Tibial nerve (tissue), 4 donors: ENCODE data around the gene SORCS2. TPM values are rescaled to one million over a fixed set of nuclear protein-coding genes. Genes with fewer than 3 reads are reported as not detected.

Source experiments
- DNase-seq, 2 donors: peaks; one replicate each; pipeline ENCODE4 v3.0.0-alpha.2; 2019; ENCODE audit warnings: low spot score in 2 of 2
- H3K27ac ChIP-seq, 4 donors: fragments of 200-600 bp; sonication (generic) in 3 of 4; one replicate each; pipeline ENCODE4 v1.5.1; 2017 to 2019; ENCODE audit warnings: mild to moderate bottlenecking in 1 of 4
- H3K27me3 ChIP-seq, 2 donors: fragments of 200-600 bp; sonication (generic) in 1 of 2; one replicate each; pipeline versions ENCODE4 v1.5.1 to v1.6.0; 2017 to 2019
- H3K36me3 ChIP-seq, 3 donors: fragments of 200-600 bp; sonication (generic); one replicate each; pipeline ENCODE4 v1.5.1; 2018 to 2019
- H3K4me1 ChIP-seq, 4 donors: fragments of 200-600 bp; sonication (generic) in 3 of 4; one replicate each; pipeline ENCODE4 v1.5.1; 2017 to 2019
- H3K4me3 ChIP-seq, 4 donors: fragments of 200-600 bp; sonication (generic) in 3 of 4; one replicate each; pipeline ENCODE4 v1.5.1; 2017 to 2019; ENCODE audit warnings: mild to moderate bottlenecking in 1 of 4, moderate library complexity in 1 of 4
- H3K9me3 ChIP-seq, 4 donors: fragments of 200-600 bp; sonication (generic) in 3 of 4; one replicate each; pipeline ENCODE4 v1.5.1; 2017 to 2019
- EP300 ChIP-seq, 2 donors: sonication (generic); formaldehyde crosslinking; IDR thresholded peaks; one replicate each; pipeline ENCODE4 v1.6.1; 2017; ENCODE audit warnings: antibody characterized with exemption in 2 of 2, mild to moderate bottlenecking in 1 of 2
- POLR2A ChIP-seq, 2 donors: fragments of 450-650 bp; IDR thresholded peaks; one replicate each; pipeline ENCODE4 v1.6.1; 2017; ENCODE audit warnings: antibody characterized with exemption in 2 of 2, mild to moderate bottlenecking in 2 of 2, moderate library complexity in 2 of 2
- WGBS, 2 donors: methylation state at CpG; one replicate each; pipeline ENCODE4 v1.1.5; 2018; 5-methylcytosine and 5-hydroxymethylcytosine counted together
- total RNA-seq, 4 donors: library from RNA; depleted of rRNA; stranded (reverse); fragments of >200 nt; gene quantifications; one replicate each; pipeline ENCODE4 v1.1.0, GENCODE V29; 2016
- TF ChIP-seq, protein P1 (sequence below), 5 experiments: fragments of 200-600 bp in 3 of 5; fragments of 450-650 bp in 2 of 5; sonication (generic) in 3 of 5; IDR thresholded peaks; one replicate each; pipeline ENCODE4 v1.5.1; 2016 to 2019; ENCODE audit warnings: antibody characterized with exemption in 5 of 5, mild to moderate bottlenecking in 3 of 5, moderate library complexity in 2 of 5

Gene SORCS2
- total RNA-seq, 4 donors from 2014 or later, result 15.6 to 48.9 (median 38.3) TPM

DNA sequence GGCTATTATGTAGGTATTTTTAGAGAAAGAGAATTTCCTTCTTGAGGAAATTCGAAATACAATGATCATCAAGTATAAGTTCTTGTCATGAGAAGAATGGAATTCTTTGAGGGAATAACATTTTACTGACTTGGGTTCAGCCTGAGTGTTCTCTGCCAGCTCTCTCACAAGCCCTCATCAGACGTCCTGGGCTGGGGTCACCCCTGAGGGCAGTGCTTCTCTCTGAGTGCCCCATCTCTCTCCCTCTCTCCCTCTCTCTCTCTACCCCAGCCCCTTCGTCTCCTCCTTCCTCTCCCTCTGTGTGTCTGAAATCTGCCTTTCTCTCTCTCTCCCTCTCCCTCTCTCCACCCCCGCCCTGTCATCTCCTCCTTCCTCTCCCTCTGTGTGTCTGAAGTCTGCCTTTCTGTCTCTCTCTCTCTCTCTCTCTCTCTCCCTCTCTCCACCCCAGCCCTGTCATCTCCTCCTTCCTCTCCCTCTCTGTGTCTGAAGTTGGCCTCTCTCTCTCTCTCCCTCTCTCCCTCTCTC is 484.1 kb downstream of the SORCS2 start:
- H3K4me3 ChIP-seq, result no peak overlapping the region
- peaks cover 0 to 4% (median 0%) of the 10 kb centered on the region in 4 donors for H3K9me3 ChIP-seq
- peak overlapping the region in 2 of 4 donors; percentile 43 to 46 for H3K27ac ChIP-seq
- no peaks in the 10 kb centered on the region for H3K27me3 ChIP-seq
- WGBS, 2 donors, result 11 to 23% methylated on average over 4 of the region's 4 CpGs
- TF ChIP-seq, protein P1, sequence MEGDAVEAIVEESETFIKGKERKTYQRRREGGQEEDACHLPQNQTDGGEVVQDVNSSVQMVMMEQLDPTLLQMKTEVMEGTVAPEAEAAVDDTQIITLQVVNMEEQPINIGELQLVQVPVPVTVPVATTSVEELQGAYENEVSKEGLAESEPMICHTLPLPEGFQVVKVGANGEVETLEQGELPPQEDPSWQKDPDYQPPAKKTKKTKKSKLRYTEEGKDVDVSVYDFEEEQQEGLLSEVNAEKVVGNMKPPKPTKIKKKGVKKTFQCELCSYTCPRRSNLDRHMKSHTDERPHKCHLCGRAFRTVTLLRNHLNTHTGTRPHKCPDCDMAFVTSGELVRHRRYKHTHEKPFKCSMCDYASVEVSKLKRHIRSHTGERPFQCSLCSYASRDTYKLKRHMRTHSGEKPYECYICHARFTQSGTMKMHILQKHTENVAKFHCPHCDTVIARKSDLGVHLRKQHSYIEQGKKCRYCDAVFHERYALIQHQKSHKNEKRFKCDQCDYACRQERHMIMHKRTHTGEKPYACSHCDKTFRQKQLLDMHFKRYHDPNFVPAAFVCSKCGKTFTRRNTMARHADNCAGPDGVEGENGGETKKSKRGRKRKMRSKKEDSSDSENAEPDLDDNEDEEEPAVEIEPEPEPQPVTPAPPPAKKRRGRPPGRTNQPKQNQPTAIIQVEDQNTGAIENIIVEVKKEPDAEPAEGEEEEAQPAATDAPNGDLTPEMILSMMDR (IDR thresholded peaks at IDR 0.05), result peak in 1 of 5 experiments; percentile 26
- TF ChIP-seq POLR2A (IDR thresholded peaks at IDR 0.05) (no peak), EP300 (IDR thresholded peaks at IDR 0.05) (no peak)
- no peak for DNase-seq
- H3K36me3 ChIP-seq, result peaks cover 0 to under 1% (median 0%) of the 10 kb centered on the region in 3 donors
- peaks cover 0 to 27% (median 0%) of the 10 kb centered on the region in 4 donors for H3K4me1 ChIP-seq

DNA sequence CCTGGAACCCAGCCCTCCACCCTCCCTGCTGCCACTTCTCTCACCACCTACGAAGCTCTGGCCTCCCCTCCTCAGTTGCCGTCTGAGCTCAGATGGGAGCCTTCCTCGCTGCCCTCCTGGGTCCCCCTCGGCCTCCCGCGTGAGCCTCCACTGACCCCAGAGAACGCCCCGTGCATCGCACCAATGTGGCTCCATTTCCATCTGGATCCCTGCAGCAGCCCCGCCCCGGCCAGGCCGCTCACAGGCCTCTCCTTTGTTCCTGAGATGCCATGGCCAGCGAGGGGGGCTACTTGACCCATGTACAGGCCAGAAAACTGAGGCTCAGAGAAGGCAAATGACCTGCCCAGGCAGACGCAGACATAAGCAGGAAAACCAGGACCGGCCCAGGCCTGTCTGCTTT is 484.7 kb downstream of the SORCS2 start:
- Histone ChIP-seq H3K4me3 (no peak overlapping the region), H3K9me3 (peaks cover 0 to 10% (median 0%) of the 10 kb centered on the region in 4 donors), H3K27me3 (no peaks in the 10 kb centered on the region), H3K27ac (peak overlapping the region in 1 of 4 donors; percentile 67), H3K36me3 (peaks cover 0 to 7% (median 0%) of the 10 kb centered on the region in 3 donors), H3K4me1 (peaks cover 0 to 27% (median 0%) of the 10 kb centered on the region in 4 donors)
- WGBS, 2 donors, result 45 to 62% methylated on average over 15 of the region's 15 CpGs
- TF ChIP-seq EP300 (IDR thresholded peaks at IDR 0.05) (no peak), POLR2A (IDR thresholded peaks at IDR 0.05) (no peak)
- TF ChIP-seq, protein P1 (IDR thresholded peaks at IDR 0.05), result no peak
- DNase-seq, result no peak

DNA sequence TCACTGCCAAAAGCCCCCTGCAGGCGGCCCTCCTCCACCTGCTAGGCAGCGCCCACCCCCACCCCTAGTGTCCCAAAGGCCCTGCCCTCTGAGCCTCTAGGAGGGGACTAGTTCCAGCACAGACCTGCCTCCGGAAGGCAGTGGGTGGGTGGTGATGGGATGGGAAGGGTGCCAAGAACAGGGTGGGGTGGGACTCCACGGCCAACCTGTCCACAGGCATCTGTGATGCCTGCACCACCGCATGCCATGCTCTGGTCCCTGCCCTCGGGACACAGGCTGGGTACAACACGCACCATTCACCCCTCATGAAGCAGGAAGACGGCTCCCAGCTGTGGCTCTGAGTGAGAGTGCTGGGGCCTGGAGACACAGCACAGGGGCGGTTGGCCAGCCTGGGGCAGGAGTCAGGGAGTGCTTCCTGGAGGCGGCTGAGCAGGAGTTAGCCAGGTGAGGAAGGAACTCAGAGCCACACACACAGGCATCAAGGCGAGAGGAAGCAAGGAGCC is 485.5 kb downstream of the SORCS2 start:
- no peak overlapping the region for H3K4me3 ChIP-seq
- TF ChIP-seq EP300 (IDR thresholded peaks at IDR 0.05) (no peak), POLR2A (IDR thresholded peaks at IDR 0.05) (no peak)
- TF ChIP-seq, protein P1 (IDR thresholded peaks at IDR 0.05), result no peak
- H3K36me3 ChIP-seq, result peaks cover 0 to 15% (median 0%) of the 10 kb centered on the region in 3 donors
- no peaks in the 10 kb centered on the region for H3K27me3 ChIP-seq
- peaks cover 0 to 18% (median 0%) of the 10 kb centered on the region in 4 donors for H3K9me3 ChIP-seq
- peaks cover 0 to 27% (median 0%) of the 10 kb centered on the region in 4 donors for H3K4me1 ChIP-seq
- no peak for DNase-seq
- H3K27ac ChIP-seq, result peak overlapping the region in 1 of 4 donors; percentile 19
- 65 to 72% methylated on average over 7 to 11 of the region's 11 CpGs for WGBS, 2 donors

DNA sequence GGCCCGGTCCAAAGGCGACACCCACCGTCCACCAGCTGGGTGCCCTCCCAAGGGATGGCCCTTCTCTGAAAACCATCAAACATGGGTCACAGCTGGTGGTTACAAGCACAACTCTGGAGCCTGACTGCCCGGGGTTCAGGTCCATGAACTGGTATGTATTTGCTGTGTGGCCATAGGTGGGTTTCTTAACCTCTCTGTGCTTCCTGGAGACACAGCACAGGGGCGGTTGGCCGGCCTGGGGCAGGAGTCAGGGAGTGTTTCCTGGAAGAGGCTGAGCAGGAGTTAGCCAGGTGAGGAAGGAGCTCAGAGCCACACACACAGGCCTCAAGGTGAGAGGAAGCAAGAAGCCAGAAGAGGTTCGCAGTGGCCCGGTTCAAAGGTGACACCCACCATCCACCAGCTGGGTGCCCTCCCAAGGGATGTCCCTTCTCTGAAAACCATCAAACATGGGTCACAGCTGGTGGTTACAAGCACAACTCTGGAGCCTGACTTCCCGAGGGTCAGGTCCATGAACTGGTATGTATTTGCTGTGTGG is 486.0 kb downstream of the SORCS2 start:
- DNase-seq, result no peak
- H3K4me1 ChIP-seq, result peaks cover 0 to 27% (median 0%) of the 10 kb centered on the region in 4 donors
- TF ChIP-seq EP300 (IDR thresholded peaks at IDR 0.05), result no peak
- TF ChIP-seq, protein P1 (IDR thresholded peaks at IDR 0.05), result no peak
- TF ChIP-seq POLR2A (IDR thresholded peaks at IDR 0.05), result no peak
- H3K36me3 ChIP-seq, result peaks cover 0 to 20% (median 0%) of the 10 kb centered on the region in 3 donors
- WGBS, 2 donors, result 85 to 92% methylated on average over 6 to 9 of the region's 9 CpGs
- no peaks in the 10 kb centered on the region for H3K27me3 ChIP-seq
- H3K9me3 ChIP-seq, result peaks cover 0 to 23% (median 0%) of the 10 kb centered on the region in 4 donors
- H3K27ac ChIP-seq, result no peak overlapping the region
- H3K4me3 ChIP-seq, result no peak overlapping the region

DNA sequence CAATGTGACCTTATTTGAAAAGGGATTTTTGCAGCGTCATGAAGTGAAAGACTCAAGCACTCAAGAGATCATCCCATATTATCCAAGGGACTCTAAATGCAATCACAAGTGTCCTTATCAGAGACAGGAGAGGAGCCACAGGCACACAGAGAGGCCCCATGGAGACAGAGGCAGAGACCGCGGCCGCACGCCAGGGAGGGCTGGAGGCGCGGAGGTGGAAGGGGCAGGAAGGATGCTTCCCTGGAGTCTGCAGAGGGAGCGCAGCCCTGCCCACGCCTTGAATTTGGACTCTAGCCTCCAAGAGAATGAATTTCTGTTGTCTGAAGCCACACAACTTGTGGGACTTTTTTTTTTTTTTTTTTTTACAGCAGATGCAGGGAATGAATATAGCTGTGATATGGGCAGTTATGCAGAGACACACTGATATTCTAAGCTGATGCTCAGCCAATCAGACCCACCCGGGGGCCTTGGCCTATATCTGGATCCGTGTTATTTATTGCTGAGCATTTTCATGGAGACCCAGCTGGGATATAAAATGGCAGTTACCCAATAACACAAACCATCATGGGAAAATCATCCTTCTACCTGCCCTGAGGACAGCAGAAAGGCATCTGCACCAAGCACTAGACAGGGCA is 487.2 kb downstream of the SORCS2 start:
- Histone ChIP-seq H3K4me1 (peaks cover 0 to 27% (median 0%) of the 10 kb centered on the region in 4 donors), H3K27ac (no peak overlapping the region), H3K4me3 (no peak overlapping the region), H3K36me3 (peaks cover 0 to 32% (median 0%) of the 10 kb centered on the region in 3 donors), H3K9me3 (peaks cover 0 to 31% (median 0%) of the 10 kb centered on the region in 4 donors), H3K27me3 (no peaks in the 10 kb centered on the region)
- 43 to 61% methylated on average over 11 of the region's 11 CpGs for WGBS, 2 donors
- no peak for DNase-seq
- TF ChIP-seq POLR2A (IDR thresholded peaks at IDR 0.05), result no peak
- no peak for TF ChIP-seq EP300 (IDR thresholded peaks at IDR 0.05)
- TF ChIP-seq, protein P1 (IDR thresholded peaks at IDR 0.05), result no peak
